ENCODE measurements around the gene AIFM1. TPM values are rescaled to one million over a fixed set of nuclear protein-coding genes. Genes with fewer than 3 reads are reported as not detected.

AIFM1 gene
- total and polyA plus RNA-seq, 4 donors, result 19.0 to 33.7 (median 25.9) TPM

DNA sequence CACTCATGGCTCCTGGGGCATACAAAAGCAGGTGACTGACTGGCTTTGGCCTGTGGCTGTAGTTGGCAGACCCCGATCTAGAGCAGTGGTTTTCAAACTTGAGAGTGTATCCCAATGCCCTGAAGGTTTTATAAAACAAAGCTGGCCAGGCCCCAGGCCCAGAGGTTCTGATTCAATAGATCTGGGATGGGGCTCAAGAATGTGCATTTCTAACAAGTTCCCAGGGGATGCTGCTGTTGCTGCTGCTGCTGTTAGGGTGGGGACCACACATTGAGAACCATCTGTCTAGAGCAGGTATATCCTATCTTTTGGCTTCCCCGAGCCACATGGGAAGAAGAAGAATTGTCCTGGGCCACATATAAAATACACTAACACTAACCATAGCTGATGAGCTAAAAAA lies 7.3 kb downstream of the AIFM1 start:
- WGBS (ENCODE audit: insufficient coverage), result 64% methylated on average over 1 of the region's 2 CpGs
- Histone ChIP-seq H3K27me3 (ENCODE audit: control insufficient read depth, insufficient read depth, low read length) (no peaks in the 10 kb centered on the region), H3K36me3 (ENCODE audit: control insufficient read depth, insufficient read depth, low read length) (no peaks in the 10 kb centered on the region), H3K4me1 (ENCODE audit: control insufficient read depth, insufficient read depth, low read length) (no peaks in the 10 kb centered on the region), H3K9me3 (ENCODE audit: control insufficient read depth, insufficient read depth, low read length) (no peaks in the 10 kb centered on the region), H3K27ac (ENCODE audit: low read depth, low read length) (no peak overlapping the region), H3K4me3 (ENCODE audit: low read depth, low read length) (no peak overlapping the region)
- DNase-seq (ENCODE audit: low read depth in 4 of 6, low spot score in 6 of 6), result no peak

DNA sequence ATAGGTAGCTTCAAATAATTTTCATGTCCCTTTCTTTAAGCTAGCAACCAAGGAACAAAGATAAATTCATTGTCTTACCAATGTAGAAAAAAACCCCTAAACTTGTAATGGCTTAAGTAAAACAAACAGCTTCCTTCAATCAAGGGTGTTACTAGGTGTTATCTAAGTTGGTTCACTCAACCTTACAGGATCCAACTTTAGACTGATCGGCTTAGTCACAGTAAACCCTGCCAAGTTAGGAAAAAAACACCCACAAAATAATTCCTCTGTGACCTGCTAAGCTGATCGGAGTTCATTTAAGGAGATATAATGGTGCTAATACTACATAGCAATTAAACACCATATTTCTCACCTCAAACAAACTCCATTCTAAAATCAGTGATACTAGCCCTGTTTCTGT lies 10.1 kb downstream of the AIFM1 start:
- WGBS (ENCODE audit: insufficient coverage), result no CpG with 5 or more reads among the region's 2 CpGs
- Histone ChIP-seq H3K9me3 (ENCODE audit: control insufficient read depth, insufficient read depth, low read length) (no peaks in the 10 kb centered on the region), H3K4me1 (ENCODE audit: control insufficient read depth, insufficient read depth, low read length) (no peaks in the 10 kb centered on the region), H3K27me3 (ENCODE audit: control insufficient read depth, insufficient read depth, low read length) (no peaks in the 10 kb centered on the region), H3K4me3 (ENCODE audit: low read depth, low read length) (no peak overlapping the region), H3K36me3 (ENCODE audit: control insufficient read depth, insufficient read depth, low read length) (no peaks in the 10 kb centered on the region), H3K27ac (ENCODE audit: low read depth, low read length) (no peak overlapping the region)
- no peak for DNase-seq (ENCODE audit: low read depth in 4 of 6, low spot score in 6 of 6)

DNA sequence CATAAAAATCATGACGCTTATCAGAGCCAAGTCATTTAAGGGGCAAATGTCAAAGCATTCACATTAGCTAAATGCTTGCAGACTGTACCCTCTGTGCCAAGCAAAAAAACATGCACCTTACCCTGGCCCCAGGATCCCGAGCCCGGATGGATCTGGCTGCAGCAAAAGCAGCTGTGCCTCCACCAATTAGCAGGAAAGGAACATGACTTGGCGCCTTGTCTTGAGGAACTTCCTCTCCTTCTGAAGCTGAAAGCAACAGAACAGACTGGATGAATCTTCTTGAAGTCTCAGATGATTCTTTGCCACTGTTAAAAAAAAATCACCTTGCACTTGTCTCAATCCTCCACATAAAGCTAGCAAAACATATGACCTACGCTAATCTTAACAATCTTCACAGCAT lies 18.0 kb downstream of the AIFM1 start:
- peaks cover 7% of the 10 kb centered on the region for H3K36me3 ChIP-seq (ENCODE audit: control insufficient read depth, insufficient read depth, low read length)
- 75% methylated on average over 4 of the region's 5 CpGs for WGBS (ENCODE audit: insufficient coverage)
- H3K4me1 ChIP-seq (ENCODE audit: control insufficient read depth, insufficient read depth, low read length), result no peaks in the 10 kb centered on the region
- H3K9me3 ChIP-seq (ENCODE audit: control insufficient read depth, insufficient read depth, low read length), result no peaks in the 10 kb centered on the region
- H3K27me3 ChIP-seq (ENCODE audit: control insufficient read depth, insufficient read depth, low read length), result no peaks in the 10 kb centered on the region
- H3K27ac ChIP-seq (ENCODE audit: low read depth, low read length), result no peak overlapping the region
- no peak overlapping the region for H3K4me3 ChIP-seq (ENCODE audit: low read depth, low read length)
- no peak for DNase-seq (ENCODE audit: low read depth in 4 of 6, low spot score in 6 of 6)

DNA sequence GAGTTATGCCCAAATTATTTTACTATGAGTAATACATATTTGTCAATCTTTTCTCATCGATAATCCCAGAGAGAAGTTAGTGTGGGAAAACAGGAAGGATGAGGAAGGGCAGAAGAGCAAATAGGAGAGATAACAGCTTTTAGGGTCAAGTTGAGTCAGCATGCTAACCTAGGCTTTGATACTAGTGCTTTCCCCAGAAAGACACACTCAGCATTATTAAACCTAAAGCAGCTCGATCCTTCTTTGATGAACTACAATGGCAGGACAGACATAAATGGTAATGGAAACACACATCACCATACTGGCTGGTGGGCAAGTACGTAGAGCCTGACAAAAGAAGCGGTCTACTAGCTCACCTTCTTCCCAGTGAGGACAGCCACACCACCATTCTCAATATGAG lies 20.5 kb downstream of the AIFM1 start:
- no peaks in the 10 kb centered on the region for H3K27me3 ChIP-seq (ENCODE audit: control insufficient read depth, insufficient read depth, low read length)
- peaks cover 7% of the 10 kb centered on the region for H3K36me3 ChIP-seq (ENCODE audit: control insufficient read depth, insufficient read depth, low read length)
- 80% methylated on average over 1 of the region's 4 CpGs for WGBS (ENCODE audit: insufficient coverage)
- H3K9me3 ChIP-seq (ENCODE audit: control insufficient read depth, insufficient read depth, low read length), result no peaks in the 10 kb centered on the region
- H3K4me3 ChIP-seq (ENCODE audit: low read depth, low read length), result no peak overlapping the region
- no peak overlapping the region for H3K27ac ChIP-seq (ENCODE audit: low read depth, low read length)
- H3K4me1 ChIP-seq (ENCODE audit: control insufficient read depth, insufficient read depth, low read length), result no peaks in the 10 kb centered on the region
- DNase-seq (ENCODE audit: low read depth in 4 of 6, low spot score in 6 of 6), result no peak

DNA sequence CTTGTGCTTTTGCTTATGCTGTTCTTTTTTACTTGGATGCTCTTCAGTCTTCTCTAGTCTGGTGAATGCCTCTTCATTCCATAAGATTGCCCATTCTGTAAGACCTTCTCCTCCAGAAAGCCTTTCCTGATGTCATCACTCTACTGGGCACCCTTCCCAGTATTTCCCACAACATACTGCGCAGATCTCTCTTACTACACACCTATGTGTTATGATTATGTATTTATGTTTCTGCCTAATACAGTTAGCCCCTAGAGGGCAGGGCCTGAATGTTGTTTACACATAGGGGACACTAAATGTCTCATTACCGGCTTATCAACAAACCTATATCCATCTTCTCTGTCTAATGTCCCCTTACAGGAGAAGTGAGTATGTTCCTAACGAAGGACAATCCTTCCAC lies 21.1 kb downstream of the AIFM1 start:
- no peaks in the 10 kb centered on the region for H3K4me1 ChIP-seq (ENCODE audit: control insufficient read depth, insufficient read depth, low read length)
- no peak overlapping the region for H3K27ac ChIP-seq (ENCODE audit: low read depth, low read length)
- DNase-seq (ENCODE audit: low read depth in 4 of 6, low spot score in 6 of 6), result no peak
- H3K27me3 ChIP-seq (ENCODE audit: control insufficient read depth, insufficient read depth, low read length), result peaks cover 2% of the 10 kb centered on the region
- whole genome bisulfite sequencing (ENCODE audit: insufficient coverage), result 70% methylated on average over 1 of the region's 3 CpGs
- H3K4me3 ChIP-seq (ENCODE audit: low read depth, low read length), result no peak overlapping the region
- H3K36me3 ChIP-seq (ENCODE audit: control insufficient read depth, insufficient read depth, low read length), result peaks cover 11% of the 10 kb centered on the region
- H3K9me3 ChIP-seq (ENCODE audit: control insufficient read depth, insufficient read depth, low read length), result no peaks in the 10 kb centered on the region

DNA sequence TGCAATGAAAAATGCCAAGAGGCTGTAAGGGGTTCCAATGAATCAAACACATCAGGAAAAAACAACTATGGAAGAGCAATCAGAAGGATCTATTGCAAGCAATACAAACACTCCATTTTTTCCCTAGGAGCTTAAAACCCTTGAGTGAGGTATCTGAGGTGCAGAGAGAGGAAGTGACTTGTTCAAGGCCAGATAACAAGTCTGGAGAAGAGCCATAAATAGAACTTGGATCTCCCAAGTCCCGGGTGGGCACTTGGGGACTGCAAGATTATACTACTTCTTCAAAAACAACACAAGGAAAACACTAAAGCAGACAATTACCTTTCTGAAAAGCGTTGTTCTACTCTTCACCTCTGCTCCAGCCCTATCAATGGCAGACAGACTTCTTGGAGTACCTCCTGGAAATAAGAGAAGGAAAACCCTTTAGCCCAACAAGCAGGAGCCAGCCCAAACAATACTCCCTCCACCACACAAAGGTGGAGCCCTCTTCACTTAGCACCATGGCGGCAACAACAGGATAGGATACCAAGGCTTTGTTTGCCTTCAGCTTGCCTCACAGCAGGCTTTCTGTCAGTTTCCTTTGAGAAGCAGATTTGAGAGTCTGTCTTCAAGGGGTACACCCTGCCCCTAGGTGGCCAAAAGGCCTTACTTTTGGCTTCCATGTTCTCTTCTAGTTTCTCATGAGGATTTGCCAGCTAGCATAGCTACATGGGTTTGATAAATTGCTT lies 26.0 kb downstream of the AIFM1 start:
- Histone ChIP-seq H3K27ac (ENCODE audit: low read depth, low read length) (no peak overlapping the region), H3K9me3 (ENCODE audit: control insufficient read depth, insufficient read depth, low read length) (no peaks in the 10 kb centered on the region), H3K4me1 (ENCODE audit: control insufficient read depth, insufficient read depth, low read length) (no peaks in the 10 kb centered on the region), H3K27me3 (ENCODE audit: control insufficient read depth, insufficient read depth, low read length) (peaks cover 2% of the 10 kb centered on the region), H3K36me3 (ENCODE audit: control insufficient read depth, insufficient read depth, low read length) (peaks cover 6% of the 10 kb centered on the region), H3K4me3 (ENCODE audit: low read depth, low read length) (no peak overlapping the region)
- no peak for DNase-seq (ENCODE audit: low read depth in 4 of 6, low spot score in 6 of 6)
- WGBS (ENCODE audit: insufficient coverage), result 34% methylated on average over 3 of the region's 3 CpGs

DNA sequence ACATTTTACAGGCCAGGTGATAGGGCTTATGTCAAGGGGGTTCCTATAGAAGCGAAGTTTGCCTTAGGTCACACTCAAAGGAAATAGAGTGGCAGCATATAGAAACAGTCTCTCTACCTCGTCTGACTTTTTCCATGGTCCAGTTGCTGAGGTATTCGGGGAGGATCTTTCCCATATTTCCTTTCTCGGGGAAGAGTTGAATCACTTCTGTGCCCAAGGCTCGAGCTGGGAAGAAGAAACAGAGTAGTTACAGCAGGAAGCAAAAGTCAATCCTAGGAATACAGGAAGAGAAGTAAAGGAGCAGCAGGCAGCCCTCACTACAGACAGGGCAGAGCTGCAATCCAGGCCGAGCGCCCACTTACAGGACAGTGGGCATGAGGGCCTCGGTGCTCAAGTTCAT lies 28.7 kb downstream of the AIFM1 start:
- Histone ChIP-seq H3K36me3 (ENCODE audit: control insufficient read depth, insufficient read depth, low read length) (peaks cover 10% of the 10 kb centered on the region), H3K27ac (ENCODE audit: low read depth, low read length) (no peak overlapping the region), H3K27me3 (ENCODE audit: control insufficient read depth, insufficient read depth, low read length) (peaks cover 2% of the 10 kb centered on the region), H3K4me1 (ENCODE audit: control insufficient read depth, insufficient read depth, low read length) (no peaks in the 10 kb centered on the region), H3K4me3 (ENCODE audit: low read depth, low read length) (no peak overlapping the region), H3K9me3 (ENCODE audit: control insufficient read depth, insufficient read depth, low read length) (no peaks in the 10 kb centered on the region)
- DNase-seq (ENCODE audit: low read depth in 4 of 6, low spot score in 6 of 6), result no peak
- 80% methylated on average over 6 of the region's 8 CpGs for WGBS (ENCODE audit: insufficient coverage)

DNA sequence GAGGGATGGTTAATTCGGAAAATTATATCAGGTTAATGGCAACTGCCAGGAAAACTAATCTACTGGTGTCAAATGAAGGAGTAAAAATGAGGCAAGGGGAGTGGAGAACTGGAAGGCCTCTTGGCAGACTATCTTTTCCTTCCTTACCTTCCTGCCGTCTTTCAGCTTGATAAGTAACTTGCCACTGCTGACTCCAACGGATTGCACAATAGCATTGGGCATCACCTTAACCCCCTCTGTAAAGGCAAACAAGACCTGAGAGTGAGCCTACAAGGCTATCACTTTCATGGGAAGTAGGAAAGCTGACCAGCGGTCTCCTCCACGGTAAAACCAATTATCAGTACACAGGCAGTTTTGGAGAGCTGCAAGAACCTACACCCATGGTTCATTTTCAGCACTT lies 29.1 kb downstream of the AIFM1 start:
- no peak overlapping the region for H3K4me3 ChIP-seq (ENCODE audit: low read depth, low read length)
- peaks cover 2% of the 10 kb centered on the region for H3K27me3 ChIP-seq (ENCODE audit: control insufficient read depth, insufficient read depth, low read length)
- DNase-seq (ENCODE audit: low read depth in 4 of 6, low spot score in 6 of 6), result no peak
- H3K9me3 ChIP-seq (ENCODE audit: control insufficient read depth, insufficient read depth, low read length), result no peaks in the 10 kb centered on the region
- no peaks in the 10 kb centered on the region for H3K4me1 ChIP-seq (ENCODE audit: control insufficient read depth, insufficient read depth, low read length)
- peaks cover 13% of the 10 kb centered on the region for H3K36me3 ChIP-seq (ENCODE audit: control insufficient read depth, insufficient read depth, low read length)
- no CpG with 5 or more reads among the region's 5 CpGs for WGBS (ENCODE audit: insufficient coverage)
- H3K27ac ChIP-seq (ENCODE audit: low read depth, low read length), result no peak overlapping the region

DNA sequence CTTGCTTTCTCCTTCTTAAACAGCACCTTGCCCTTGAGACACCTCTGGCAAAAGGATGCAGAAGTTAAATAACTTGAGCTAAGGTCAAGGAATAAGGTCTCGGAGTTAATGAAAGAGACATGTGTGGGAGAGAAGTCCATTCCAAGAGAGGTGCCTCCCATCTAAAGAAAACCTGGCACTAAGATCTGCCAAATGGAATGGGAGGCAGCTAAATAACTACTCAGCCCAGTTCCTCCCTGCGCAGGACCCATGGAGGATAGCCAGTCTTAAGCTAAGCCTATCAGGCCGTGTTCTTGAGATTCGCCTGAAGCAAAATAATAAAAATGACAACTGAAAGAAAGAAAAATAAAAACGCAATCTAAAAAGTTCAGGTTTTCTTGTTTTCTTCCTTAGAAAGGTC lies 34.7 kb downstream of the AIFM1 start:
- 92% methylated on average over 4 of the region's 5 CpGs for WGBS (ENCODE audit: insufficient coverage)
- H3K27me3 ChIP-seq (ENCODE audit: control insufficient read depth, insufficient read depth, low read length), result no peaks in the 10 kb centered on the region
- no peak for DNase-seq (ENCODE audit: low read depth in 4 of 6, low spot score in 6 of 6)
- no peak overlapping the region for H3K4me3 ChIP-seq (ENCODE audit: low read depth, low read length)
- H3K27ac ChIP-seq (ENCODE audit: low read depth, low read length), result no peak overlapping the region
- no peaks in the 10 kb centered on the region for H3K9me3 ChIP-seq (ENCODE audit: control insufficient read depth, insufficient read depth, low read length)
- H3K4me1 ChIP-seq (ENCODE audit: control insufficient read depth, insufficient read depth, low read length), result no peaks in the 10 kb centered on the region
- H3K36me3 ChIP-seq (ENCODE audit: control insufficient read depth, insufficient read depth, low read length), result peaks cover 16% of the 10 kb centered on the region

DNA sequence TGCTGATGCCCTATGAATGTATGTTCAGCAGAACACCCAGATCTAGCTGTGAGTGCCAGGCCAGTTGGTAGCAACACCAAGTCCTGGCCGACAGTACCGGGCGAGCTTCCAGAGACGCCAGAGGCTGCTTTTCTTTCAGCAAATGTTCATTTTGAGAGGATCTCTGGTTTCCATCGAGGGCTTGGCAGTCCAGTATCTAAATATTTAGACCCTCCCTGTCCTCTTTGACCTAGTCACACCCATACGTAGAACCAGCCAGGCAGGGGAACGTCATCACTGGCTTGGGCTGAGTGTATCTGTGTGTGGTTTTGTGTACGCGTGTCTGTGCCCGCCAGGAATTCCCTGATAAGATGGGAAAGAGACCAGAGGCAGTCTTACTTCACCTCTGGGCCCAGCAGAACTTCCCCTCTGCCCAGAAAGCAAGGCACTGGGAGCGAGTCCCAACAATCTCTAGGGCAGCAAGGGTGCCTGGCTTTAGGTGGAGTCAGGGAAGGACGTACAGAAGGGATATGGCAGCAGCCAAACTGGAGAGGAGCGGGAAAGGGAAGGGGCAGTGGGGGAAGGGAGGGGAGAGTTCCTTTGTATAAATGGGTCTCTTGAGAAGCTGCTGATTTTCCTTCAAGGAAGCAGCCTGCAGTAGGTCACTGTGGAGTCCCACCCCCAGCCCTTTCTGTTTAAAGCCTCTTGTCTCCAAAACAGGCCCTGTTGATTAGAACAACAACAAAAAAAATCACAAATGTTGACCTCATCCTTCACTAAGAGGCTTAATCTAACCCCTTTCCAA lies 40.4 kb downstream of the AIFM1 start:
- Histone ChIP-seq H3K4me3 (ENCODE audit: low read depth, low read length) (no peak overlapping the region), H3K9me3 (ENCODE audit: control insufficient read depth, insufficient read depth, low read length) (no peaks in the 10 kb centered on the region), H3K4me1 (ENCODE audit: control insufficient read depth, insufficient read depth, low read length) (peaks cover 10% of the 10 kb centered on the region), H3K27ac (ENCODE audit: low read depth, low read length) (no peak overlapping the region), H3K36me3 (ENCODE audit: control insufficient read depth, insufficient read depth, low read length) (peaks cover 14% of the 10 kb centered on the region), H3K27me3 (ENCODE audit: control insufficient read depth, insufficient read depth, low read length) (peaks cover 14% of the 10 kb centered on the region)
- WGBS (ENCODE audit: insufficient coverage), result 69% methylated on average over 7 of the region's 13 CpGs
- DNase-seq (ENCODE audit: low read depth in 4 of 6, low spot score in 6 of 6), result peak in 1 of 6 donors; percentile 12
